ENCODE data around the gene GAS2L1. TPM values are rescaled to one million over a fixed set of nuclear protein-coding genes. Genes with fewer than 3 reads are reported as not detected.

Gene GAS2L1
- total and polyA plus RNA-seq, 2 donors (not counting 3 experiments of a cell fraction or from before 2014, with no cell fraction given), result 30.5 to 44.0 TPM

DNA sequence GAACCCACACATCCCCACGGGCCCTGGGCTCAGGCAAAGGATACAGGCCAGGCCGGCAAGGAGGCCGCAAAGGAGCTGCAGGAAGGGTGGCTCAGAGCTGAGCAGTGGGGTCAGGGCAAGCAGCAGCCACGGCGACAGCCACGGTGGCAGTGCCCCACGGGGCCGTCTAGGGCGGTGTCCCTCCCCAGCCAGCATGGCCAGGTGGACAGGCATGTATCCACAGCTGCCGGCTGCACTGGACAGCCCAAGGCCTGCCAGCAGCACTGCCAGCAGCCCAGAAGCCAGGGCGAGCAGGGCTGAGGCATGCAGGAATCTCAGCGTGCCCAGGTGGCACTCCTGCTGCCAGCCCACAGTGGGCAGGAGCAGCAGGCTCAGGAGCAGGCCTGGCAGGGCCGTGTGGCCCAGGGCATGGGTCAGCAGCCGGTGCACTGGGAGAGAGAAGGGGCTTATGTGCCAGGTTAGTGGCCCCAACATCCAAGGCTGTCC is 42.6 kb upstream of the GAS2L1 start:
- H3K9me3 ChIP-seq (replicated peaks; ENCODE audit: control insufficient read depth, insufficient read depth, low read length), result no peaks in the 10 kb centered on the region
- H4K20me1 ChIP-seq (replicated peaks; ENCODE audit: control insufficient read depth, extremely low read depth, insufficient read depth, low read length), result no peaks in the 10 kb centered on the region
- H3K27me3 ChIP-seq (ENCODE audit: control insufficient read depth in 2 of 2, insufficient read depth in 2 of 2, low read length in 2 of 2), result no peaks in the 10 kb centered on the region
- FAIRE-seq (no peak), DNase-seq (ENCODE audit: low read depth, low spot score) (no peak)
- dilution Hi-C loops (cut with MboI; ENCODE audit: extremely low pct_ligation_motif_present, low sequenced_read_pairs) (no loop called here), intact Hi-C loops (cut with micrococcal nuclease) (no loop called here)
- TF ChIP-seq EZH2 (IDR thresholded peaks at IDR 0.05; ENCODE audit: borderline replicate concordance, low read depth, low read length, severe bottlenecking) (no peak), JUN (IDR thresholded peaks at IDR 0.05; ENCODE audit: borderline replicate concordance, insufficient read depth, insufficient read length, low read depth) (no peak), POLR2A (IDR thresholded peaks at IDR 0.05; ENCODE audit: low read depth, low read length) (no peak), MYC (IDR thresholded peaks at IDR 0.05; ENCODE audit: low read depth, low read length) (no peak), POLR2AphosphoS5 (IDR thresholded peaks at IDR 0.05; ENCODE audit: insufficient read depth, low read depth, low read length) (no peak), GATA2 (IDR thresholded peaks at IDR 0.05; ENCODE audit: insufficient read depth, insufficient read length, low read depth, low read length) (no peak), FOS (IDR thresholded peaks at IDR 0.05; ENCODE audit: borderline replicate concordance, insufficient read depth, low read length) (no peak)
- TF ChIP-seq, protein P1, sequence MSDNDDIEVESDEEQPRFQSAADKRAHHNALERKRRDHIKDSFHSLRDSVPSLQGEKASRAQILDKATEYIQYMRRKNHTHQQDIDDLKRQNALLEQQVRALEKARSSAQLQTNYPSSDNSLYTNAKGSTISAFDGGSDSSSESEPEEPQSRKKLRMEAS (IDR thresholded peaks at IDR 0.05; ENCODE audit: insufficient read depth, insufficient read length), result no peak
- TF ChIP-seq, protein P2, sequence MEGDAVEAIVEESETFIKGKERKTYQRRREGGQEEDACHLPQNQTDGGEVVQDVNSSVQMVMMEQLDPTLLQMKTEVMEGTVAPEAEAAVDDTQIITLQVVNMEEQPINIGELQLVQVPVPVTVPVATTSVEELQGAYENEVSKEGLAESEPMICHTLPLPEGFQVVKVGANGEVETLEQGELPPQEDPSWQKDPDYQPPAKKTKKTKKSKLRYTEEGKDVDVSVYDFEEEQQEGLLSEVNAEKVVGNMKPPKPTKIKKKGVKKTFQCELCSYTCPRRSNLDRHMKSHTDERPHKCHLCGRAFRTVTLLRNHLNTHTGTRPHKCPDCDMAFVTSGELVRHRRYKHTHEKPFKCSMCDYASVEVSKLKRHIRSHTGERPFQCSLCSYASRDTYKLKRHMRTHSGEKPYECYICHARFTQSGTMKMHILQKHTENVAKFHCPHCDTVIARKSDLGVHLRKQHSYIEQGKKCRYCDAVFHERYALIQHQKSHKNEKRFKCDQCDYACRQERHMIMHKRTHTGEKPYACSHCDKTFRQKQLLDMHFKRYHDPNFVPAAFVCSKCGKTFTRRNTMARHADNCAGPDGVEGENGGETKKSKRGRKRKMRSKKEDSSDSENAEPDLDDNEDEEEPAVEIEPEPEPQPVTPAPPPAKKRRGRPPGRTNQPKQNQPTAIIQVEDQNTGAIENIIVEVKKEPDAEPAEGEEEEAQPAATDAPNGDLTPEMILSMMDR (IDR thresholded peaks at IDR 0.05; ENCODE audit: extremely low read depth in 1 of 2, insufficient read depth in 1 of 2, low read depth in 1 of 2, low read length in 2 of 2), result no peak
- POLR2A ChIA-PET, result no interaction called here
- H2AFZ ChIP-seq (ENCODE audit: low read depth, low read length), result no peak overlapping the region
- H3K36me3 ChIP-seq (ENCODE audit: control insufficient read depth in 2 of 2, extremely low read depth in 1 of 2, insufficient read depth in 2 of 2, low read length in 2 of 2), result peaks cover 4 to 14% of the 10 kb centered on the region in 2 experiments
- no peak overlapping the region for H3K4me2 ChIP-seq (ENCODE audit: insufficient read depth, low read length)
- H3K79me2 ChIP-seq (ENCODE audit: control insufficient read depth, insufficient read depth, low read length), result peaks cover 25% of the 10 kb centered on the region
- H3K27ac ChIP-seq (ENCODE audit: insufficient read depth, low read depth, low read length), result no peak overlapping the region
- peaks cover 16% of the 10 kb centered on the region for H3K4me1 ChIP-seq (ENCODE audit: control insufficient read depth, extremely low read depth, insufficient read depth, low read length)
- CTCF ChIA-PET, result no interaction called here
- BruUV-seq (replicated peaks), result no TSS peak
- H3K9ac ChIP-seq (replicated peaks; ENCODE audit: extremely low read depth, insufficient read depth, low read length), result no peak overlapping the region
- H3K4me3 ChIP-seq (replicated peaks in 1 of 3; ENCODE audit: insufficient read depth in 1 of 3, low read depth in 1 of 3, low read length in 3 of 3), result no peak overlapping the region
- no peaks in the 10 kb centered on the region for H3K9me1 ChIP-seq (replicated peaks; ENCODE audit: control insufficient read depth, extremely low read depth, insufficient read depth, low read length)
